ENCODE data around the gene ADGRL2. TPM values are rescaled to one million over a fixed set of nuclear protein-coding genes. Genes with fewer than 3 reads are reported as not detected.

The ADGRL2 gene
- total and polyA plus RNA-seq, 2 of the 4 experiments (the other 2 are of a cell fraction) = 17.0 to 42.7 TPM

GRCh38 chr1:81907575-81907974 is 106.8 kb downstream of the ADGRL2 start:
- H2AFZ ChIP-seq (replicated peaks; ENCODE audit: low read length, poor library complexity) = no peak overlapping the region
- no peaks in the 10 kb centered on the region for H3K4me1 ChIP-seq (ENCODE audit: control insufficient read depth, insufficient read depth, low read length)
- ChIA-PET POLR2A (ENCODE audit: unreplicated experiment) (no interaction called here), CTCF (no interaction called here)
- H2AK9ac ChIP-seq (replicated peaks; ENCODE audit: low read depth, low read length, poor library complexity) = no peak overlapping the region
- no peak overlapping the region for H2AK5ac ChIP-seq (ENCODE audit: low read depth, low read length)
- intact Hi-C loops (cut with micrococcal nuclease) (no loop called here), dilution Hi-C loops (cut with HindIII; ENCODE audit: low sequenced_read_pairs, unreplicated experiment) (no loop called here), in situ Hi-C loops (cut with MboI; ENCODE audit: low sequenced_read_pairs) (no loop called here)
- no TSS peak for BruUV-seq (replicated peaks)
- no peak overlapping the region for H3K4ac ChIP-seq (ENCODE audit: low read depth, low read length)
- no peak overlapping the region for H3K18ac ChIP-seq (ENCODE audit: low read depth, low read length)
- no peak overlapping the region for H3K23ac ChIP-seq (ENCODE audit: low read depth, low read length)
- no peak overlapping the region for H2BK120ac ChIP-seq (ENCODE audit: low read depth, low read length)
- H3K9me1 ChIP-seq (ENCODE audit: insufficient read depth, low read length) = no peaks in the 10 kb centered on the region
- TF ChIP-seq MAZ (IDR thresholded peaks at IDR 0.05; ENCODE audit: borderline replicate concordance, low read depth, low read length) (no peak), MXI1 (IDR thresholded peaks at IDR 0.05; ENCODE audit: borderline replicate concordance, low read depth, low read length) (no peak), USF2 (IDR thresholded peaks at IDR 0.05; ENCODE audit: low read depth, low read length) (no peak), RCOR1 (IDR thresholded peaks at IDR 0.05; ENCODE audit: insufficient replicate concordance, low read length) (no peak), FOS (IDR thresholded peaks at IDR 0.05; ENCODE audit: low read depth, low read length) (no peak), CEBPB (IDR thresholded peaks at IDR 0.05; ENCODE audit: low read depth, low read length) (no peak), RAD21 (IDR thresholded peaks at IDR 0.05; ENCODE audit: low read length) (no peak), ELK1 (IDR thresholded peaks at IDR 0.05; ENCODE audit: borderline replicate concordance, low read depth, low read length) (no peak), RFX5 (IDR thresholded peaks at IDR 0.05; ENCODE audit: low read depth, low read length) (no peak), MAFK (IDR thresholded peaks at IDR 0.05; ENCODE audit: low read depth, low read length) (no peak), CTCF (conservative IDR thresholded peaks at IDR 0.05; ENCODE audit: low read depth, low read length) (no peak), CHD1 (IDR thresholded peaks at IDR 0.05; ENCODE audit: low read depth, low read length) (no peak), POLR2A (IDR thresholded peaks at IDR 0.05; ENCODE audit: low read depth, low read length) (no peak), SMC3 (IDR thresholded peaks at IDR 0.05; ENCODE audit: low read depth, low read length) (no peak), BHLHE40 (IDR thresholded peaks at IDR 0.05; ENCODE audit: low read depth, low read length) (no peak)
- H3K4me2 ChIP-seq (ENCODE audit: low read depth, low read length) = no peak overlapping the region
- H3K27ac ChIP-seq (ENCODE audit: insufficient read depth, low read length) = no peak overlapping the region
- no peaks in the 10 kb centered on the region for H3K79me1 ChIP-seq (ENCODE audit: low read depth in 1 of 2, low read length in 2 of 2)
- no peak overlapping the region for H4K8ac ChIP-seq (ENCODE audit: low read depth in 2 of 2, low read length in 2 of 2)
- H3K36me3 ChIP-seq (ENCODE audit: control insufficient read depth, insufficient read depth, low read length) = no peaks in the 10 kb centered on the region
- no peak overlapping the region for H3K4me3 ChIP-seq (ENCODE audit: insufficient read depth, low read depth, low read length)
- no peak for DNase-seq
- H3K27me3 ChIP-seq (ENCODE audit: control insufficient read depth, insufficient read depth, low read length) = no peaks in the 10 kb centered on the region
- H2BK5ac ChIP-seq (ENCODE audit: low read depth, low read length, poor library complexity, severe bottlenecking) = no peak overlapping the region
- H2BK15ac ChIP-seq (ENCODE audit: low read depth, low read length) = no peak overlapping the region
- H4K5ac ChIP-seq (ENCODE audit: low read depth, low read length) = no peak overlapping the region
- no peak overlapping the region for H2BK20ac ChIP-seq (ENCODE audit: low read depth, low read length)
- no peak for ATAC-seq (ENCODE audit: low read depth)
- no peaks in the 10 kb centered on the region for H3K9me3 ChIP-seq (ENCODE audit: control insufficient read depth, insufficient read depth, low read length)
- H4K20me1 ChIP-seq (ENCODE audit: insufficient read depth, low read length) = no peaks in the 10 kb centered on the region
- no peak overlapping the region for H3K56ac ChIP-seq (ENCODE audit: extremely low read depth, insufficient read depth, low read length)
- no peak overlapping the region for H3K9ac ChIP-seq (ENCODE audit: low read depth, low read length)
- WGBS, 2 experiments (ENCODE audit: extremely low coverage in 2 of 2, insufficient read length in 1 of 2) = no CpG with 5 or more reads among the region's 2 CpGs
- H3K14ac ChIP-seq (replicated peaks; ENCODE audit: low read depth, low read length) = no peak overlapping the region
- no peak overlapping the region for H4K91ac ChIP-seq (ENCODE audit: insufficient read depth, low read depth, low read length)

Measured in IMR-90 (cell line).